ENCODE measurements around the gene GATC.

The GATC gene

GRCh38 chr12:120453977-120454376 lies 7.7 kb downstream of the GATC start:
- no peak for DNase-seq (ENCODE audit: extremely low read depth, low read depth)
- peak; percentile 49 for TF ChIP-seq CTCF (IDR thresholded peaks at IDR 0.05; ENCODE audit: low read depth, low read length)

- TF ChIP-seq CTCF (IDR thresholded peaks at IDR 0.05; ENCODE audit: low read depth, low read length) = no peak
- DNase-seq (ENCODE audit: extremely low read depth, low read depth) = no peak
These were observed 9.1 kb downstream of the GATC start for GRCh38 chr12:120455302-120455701.

GRCh38 chr12:120457133-120457532 lies 10.9 kb downstream of the GATC start:
- peak; percentile 26 for TF ChIP-seq CTCF (IDR thresholded peaks at IDR 0.05; ENCODE audit: low read depth, low read length)
- no peak for DNase-seq (ENCODE audit: extremely low read depth, low read depth)

- no peak for DNase-seq (ENCODE audit: extremely low read depth, low read depth)
- TF ChIP-seq CTCF (IDR thresholded peaks at IDR 0.05; ENCODE audit: low read depth, low read length) = no peak
These were observed 13.9 kb downstream of the GATC start for GRCh38 chr12:120460157-120460556.

GRCh38 chr12:120462099-120462640 lies 15.9 kb downstream of the GATC start:
- DNase-seq (ENCODE audit: extremely low read depth, low read depth) = no peak
- TF ChIP-seq CTCF (IDR thresholded peaks at IDR 0.05; ENCODE audit: low read depth, low read length) = no peak

GRCh38 chr12:120463712-120464111 lies 17.5 kb downstream of the GATC start:
- no peak for DNase-seq (ENCODE audit: extremely low read depth, low read depth)
- TF ChIP-seq CTCF (IDR thresholded peaks at IDR 0.05; ENCODE audit: low read depth, low read length) = no peak

GRCh38 chr12:120465756-120466155 lies 19.5 kb downstream of the GATC start:
- TF ChIP-seq CTCF (IDR thresholded peaks at IDR 0.05; ENCODE audit: low read depth, low read length) = no peak

More at GRCh38 chr12:120465756-120466155, 19.5 kb downstream of the GATC start:
- DNase-seq (ENCODE audit: extremely low read depth, low read depth) = no peak

All from AG09319 (cell line).